Measurements from ENCODE around the gene C2orf49.
"Not testable (repeated sequence)": the region's sequence is repeated elsewhere in the genome, so short reads cannot be mapped to it uniquely, and the experiment has no call there.

C2orf49 gene

DNA sequence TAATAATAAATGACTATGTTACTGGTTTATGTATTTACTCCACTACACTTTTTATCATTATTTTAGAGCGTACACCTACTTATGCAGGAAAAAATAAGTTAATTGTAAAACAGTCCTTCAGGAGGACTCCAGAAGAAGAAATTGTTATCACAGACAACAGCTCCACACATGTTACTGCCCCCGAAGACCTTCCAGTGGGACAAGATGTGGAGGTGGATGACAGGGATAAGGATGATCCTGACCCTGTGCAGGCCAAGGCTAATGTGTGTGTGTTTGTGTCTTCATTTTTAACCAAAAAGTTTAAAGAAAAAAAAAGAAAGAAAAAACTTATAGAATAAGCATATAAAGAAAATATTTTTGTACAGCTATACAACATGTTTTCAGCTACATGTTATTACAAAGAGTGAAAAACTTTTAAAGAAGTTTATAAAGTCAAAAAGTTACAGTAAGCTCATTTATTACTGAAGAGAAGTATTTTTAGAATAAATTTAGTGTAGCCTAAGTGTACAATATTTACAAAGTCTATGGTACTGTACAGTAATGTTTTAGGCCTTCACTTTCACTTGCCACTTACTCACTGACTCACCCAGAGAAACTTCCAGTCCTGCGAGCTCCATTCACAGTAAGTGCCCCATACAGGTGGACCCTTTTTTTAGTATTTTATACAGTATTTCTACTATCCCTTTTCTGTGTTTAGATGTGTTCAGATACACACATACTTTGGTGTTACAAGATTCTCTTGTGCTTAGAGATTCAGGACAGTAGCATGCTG is 15.3 kb upstream of the C2orf49 start:
- no peak for DNase-seq (ENCODE audit: low spot score)

DNA sequence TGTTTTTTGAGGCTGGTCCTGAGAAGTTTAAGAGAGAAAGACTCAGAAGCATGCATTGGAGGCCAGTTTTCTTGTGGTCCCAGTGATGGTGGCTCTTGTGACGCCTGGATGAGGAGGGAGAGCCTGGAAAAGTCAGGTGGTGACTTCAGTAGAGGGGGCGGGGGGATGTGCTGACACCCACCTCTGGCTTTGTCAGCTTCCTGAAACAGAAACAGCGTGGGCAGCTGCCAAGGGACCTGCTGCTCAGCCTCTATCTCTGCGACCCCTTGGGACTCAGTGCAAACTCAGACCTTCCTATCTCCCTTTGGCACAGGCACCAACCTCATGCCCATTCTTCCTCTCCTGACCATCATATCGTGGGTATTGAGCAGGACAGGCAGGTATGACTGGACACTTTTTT is 14.2 kb upstream of the C2orf49 start:
- no peak for DNase-seq (ENCODE audit: low spot score)

DNA sequence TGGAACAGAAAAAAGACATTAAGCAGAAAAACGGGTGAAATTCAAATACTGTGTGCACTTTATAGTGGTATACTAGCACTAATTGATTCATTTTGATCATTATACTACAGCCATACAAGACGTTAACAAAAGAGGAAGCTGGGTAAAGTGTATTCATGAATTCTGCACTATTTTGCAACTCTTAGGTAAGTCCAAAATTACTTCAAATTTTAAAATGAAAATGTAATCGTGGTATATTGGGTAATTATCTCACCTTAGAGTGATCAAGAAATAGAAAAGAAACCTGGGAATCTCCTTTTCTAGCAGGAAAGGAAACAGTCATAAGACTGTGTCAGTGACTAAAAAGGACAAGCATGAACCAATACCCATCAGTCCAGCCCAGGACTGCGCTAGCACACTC is 13.2 kb upstream of the C2orf49 start:
- DNase-seq (ENCODE audit: low spot score): no peak

DNA sequence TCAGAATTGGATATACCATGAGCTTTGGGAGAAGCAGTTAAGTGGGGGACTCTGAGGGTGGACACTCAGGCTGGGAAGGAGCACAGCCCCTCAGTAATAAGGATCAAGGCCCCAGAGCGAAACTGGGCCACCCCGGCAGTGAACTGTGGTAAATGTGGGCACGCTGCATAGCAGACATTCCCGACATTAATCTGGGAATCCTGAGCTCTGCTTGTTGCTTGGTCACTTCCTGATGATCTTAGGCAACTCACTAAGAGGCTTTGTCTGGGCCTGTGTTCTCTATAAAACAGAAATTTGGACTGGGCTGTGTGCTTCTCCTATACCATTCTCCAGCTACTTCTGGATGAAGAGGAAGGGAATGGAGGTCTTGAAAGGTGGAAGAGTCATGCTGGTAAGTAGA is 12.6 kb upstream of the C2orf49 start:
- no peak for DNase-seq (ENCODE audit: low spot score)

DNA sequence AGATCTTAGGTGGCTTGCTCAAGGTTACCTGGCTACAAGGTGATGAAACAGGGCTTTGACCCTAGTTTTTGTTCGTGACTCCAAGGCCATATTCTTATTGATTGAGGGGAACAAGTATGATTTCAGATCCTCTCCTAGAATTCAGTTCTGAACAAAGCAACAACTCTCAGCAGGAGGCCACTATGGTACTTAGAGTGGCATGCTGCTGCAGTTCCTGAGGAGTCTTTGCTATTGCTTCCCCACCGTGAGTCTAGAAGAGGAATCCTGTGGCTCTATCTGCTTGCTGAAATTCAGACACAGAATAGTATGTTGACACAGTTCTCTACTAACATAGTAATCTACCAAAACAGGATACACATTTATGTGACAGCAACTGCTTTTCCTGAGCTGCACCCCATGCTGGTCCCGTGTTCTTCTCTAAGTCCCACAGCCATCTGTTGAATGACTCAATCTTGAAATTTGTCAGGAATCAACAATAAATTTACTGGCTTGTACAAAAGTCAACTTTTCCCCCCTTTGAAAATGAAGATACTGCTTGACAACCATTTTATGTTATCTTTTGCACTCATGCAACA is 11.9 kb upstream of the C2orf49 start:
- no peak for DNase-seq (ENCODE audit: low spot score)

DNA sequence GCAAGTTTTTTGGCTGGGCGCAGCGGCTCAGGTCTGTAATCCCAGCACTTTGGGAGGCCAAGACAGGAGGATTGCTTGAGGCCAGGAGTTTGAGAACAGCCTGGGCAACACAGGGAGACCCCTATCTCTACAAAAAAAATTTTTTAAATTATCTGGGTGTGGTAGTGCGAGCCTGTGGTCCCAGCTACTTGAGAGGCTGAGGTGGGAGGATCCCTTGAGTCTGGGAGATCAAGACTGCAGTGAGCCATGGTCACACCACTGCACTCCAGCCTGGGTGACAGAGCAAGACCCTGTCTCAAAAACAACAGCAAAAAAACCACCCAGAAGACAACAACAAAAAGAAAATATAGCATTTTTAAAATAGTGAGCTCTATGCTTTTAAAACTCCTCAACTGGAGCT is 10.1 kb upstream of the C2orf49 start:
- DNase-seq (ENCODE audit: low spot score): not testable (repeated sequence)

DNA sequence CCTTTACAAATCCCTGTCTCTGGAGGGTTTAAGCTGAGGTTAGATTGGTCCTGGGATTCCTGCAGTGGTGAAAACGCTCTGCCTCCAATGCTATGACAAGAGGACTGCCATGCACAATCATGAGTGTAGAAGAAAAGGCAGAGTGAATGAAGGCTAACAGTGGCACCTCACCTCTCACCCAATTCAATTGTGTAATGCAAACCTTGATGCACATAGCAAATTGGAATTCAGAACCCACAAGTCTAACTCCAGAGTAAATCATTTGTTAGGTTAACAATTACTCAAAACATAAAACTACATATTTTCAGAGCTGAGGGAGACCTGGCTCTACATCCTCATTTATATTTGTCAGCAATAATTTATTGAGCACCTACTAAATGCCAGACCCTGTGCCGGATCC is 9.7 kb upstream of the C2orf49 start:
- DNase-seq (ENCODE audit: low spot score): no peak

DNA sequence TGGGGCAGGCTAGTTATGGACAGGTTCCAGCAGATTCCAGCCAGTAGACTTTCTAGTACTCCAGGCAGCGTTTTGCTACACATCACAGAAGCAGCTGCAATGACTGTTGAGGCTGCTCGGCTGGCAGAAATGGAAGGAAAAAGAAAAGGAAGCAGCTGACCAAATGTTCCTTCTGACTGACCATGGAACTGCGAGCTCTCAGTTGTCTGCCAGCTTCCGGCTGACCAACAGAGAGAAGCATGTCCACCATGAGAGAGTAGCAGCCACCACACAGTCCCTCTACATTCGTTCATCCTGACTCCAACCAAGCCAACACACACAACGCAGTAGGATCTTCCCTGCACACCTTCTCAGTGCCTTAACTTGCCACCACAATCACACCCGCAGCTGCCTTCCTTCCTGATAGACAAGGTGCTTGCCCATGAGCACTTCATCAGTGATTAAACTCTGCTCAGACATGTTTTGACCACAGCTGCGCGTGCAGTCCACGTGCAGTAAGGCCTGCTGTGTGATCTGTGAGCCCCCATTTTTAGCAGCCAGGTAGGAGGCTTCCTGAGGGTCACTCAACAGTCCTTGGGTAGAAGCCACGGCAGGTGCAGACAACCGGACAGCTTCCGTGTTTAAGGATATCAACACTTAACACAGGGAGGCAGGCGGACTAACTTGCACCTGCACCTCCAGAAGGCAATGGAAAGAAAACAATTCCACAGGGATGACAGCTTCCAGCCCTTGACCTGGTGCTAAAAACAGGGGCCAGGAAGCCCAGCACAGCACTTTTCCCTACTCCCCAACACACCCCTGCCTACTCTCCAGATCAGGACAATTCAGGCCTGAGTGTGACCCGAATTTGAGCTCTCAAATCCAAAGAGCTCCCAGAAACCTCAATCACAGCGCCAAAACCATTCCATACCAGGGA is 8.8 kb upstream of the C2orf49 start:
- no peak for DNase-seq (ENCODE audit: low spot score)

DNA sequence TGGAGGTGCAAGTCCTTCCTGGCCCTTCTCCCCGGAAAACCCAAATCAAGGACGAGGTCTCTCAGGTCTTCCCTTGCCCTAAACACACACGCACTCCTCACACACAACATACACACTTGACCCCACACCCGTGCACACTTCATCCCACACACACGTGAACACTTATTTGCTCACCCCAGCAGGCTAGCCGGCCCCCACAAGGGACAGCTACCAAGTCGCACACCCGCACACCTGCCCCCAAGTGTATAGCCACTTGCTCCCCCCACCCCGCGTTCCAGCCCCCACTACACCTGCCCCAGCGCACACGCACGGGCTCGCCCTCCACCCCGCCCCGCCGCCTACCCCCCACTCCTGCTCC is 8.2 kb upstream of the C2orf49 start:
- peak; percentile 16 for DNase-seq (ENCODE audit: low spot score)

DNA sequence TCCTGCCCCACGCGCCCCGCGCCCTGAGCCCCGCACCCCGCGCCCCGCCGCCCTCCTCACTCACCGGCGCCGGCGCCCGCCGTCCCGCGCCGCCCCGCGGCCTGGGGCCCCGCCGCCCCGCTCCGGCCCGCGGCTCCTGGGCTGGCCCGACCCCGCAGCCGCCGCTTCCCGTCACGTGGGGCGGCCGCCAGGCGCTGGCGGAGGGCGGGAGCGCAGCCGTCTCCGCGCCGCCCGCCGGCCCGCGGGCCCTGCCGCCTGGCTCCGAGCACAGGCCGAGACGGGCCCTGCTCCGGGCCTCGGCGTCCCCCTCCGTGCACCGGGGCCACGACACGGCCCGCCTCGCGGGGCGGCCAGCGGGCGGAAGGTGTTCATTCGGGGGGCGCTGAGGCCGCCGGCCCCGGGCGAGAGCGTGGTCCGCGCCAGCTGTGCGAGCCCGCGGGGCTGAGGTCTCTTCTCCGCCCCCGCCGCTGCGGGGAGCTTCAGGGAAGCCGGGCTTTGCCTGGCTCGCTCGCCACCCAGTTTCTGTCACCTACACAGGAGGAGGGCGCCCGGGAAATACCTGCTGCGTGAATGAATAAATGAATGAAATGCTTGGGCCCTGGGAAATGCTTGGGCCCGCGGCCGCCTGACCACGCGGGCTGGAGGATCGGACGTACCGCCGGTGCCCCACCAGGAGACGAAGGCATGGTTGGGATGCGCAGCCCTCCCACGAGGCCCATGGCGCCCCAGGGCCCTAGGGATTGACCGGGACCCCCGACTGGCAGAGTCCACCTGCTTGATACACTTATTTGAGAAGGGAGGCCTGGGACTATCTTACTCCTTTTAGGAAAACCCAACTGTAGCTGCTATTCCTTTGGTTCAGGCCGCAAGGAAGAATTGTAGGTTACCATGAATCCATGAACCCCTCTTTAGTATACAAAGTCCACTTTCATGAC is 7.5 kb upstream of the C2orf49 start, which contains the start of gene TGFBRAP1:
Gene TGFBRAP1, minus strand, starts transcription at position 175 of the 935 bp plus-strand sequence. CDS start 21,434 bp downstream, outside the sequence.
- peak; percentile 58 for DNase-seq (ENCODE audit: low spot score)

DNA sequence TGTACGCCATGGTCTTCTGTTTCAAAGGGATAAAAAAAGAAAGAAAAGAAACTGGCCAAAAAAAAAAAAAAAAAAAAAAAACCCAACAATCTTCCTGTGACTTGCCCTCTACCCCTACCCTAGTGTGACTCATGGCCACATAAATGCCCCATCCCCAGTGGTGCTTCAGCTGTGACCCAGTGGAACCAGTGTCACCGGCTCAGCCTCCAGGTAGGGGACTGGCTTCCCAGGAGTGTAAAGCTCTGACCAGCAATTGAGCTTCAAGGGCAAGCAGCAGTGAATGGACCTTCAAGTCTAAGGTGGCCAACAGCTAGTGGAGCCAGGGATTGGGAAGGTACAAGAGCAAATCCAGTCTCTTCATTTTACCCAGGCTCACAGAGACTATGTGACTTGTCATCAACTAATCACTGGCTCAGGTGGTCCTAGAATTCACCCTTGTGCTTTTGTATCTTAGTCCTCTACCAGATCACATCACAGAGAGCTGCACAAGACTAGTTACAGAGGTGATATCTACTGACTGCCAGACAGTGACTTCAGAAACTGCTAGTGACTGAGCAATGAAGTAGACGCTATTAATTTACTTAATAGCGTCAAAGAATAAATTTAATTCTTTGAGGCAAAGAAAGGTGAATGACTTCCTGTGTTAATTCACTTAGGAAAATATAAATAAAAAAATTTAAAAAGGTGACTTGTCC is 6.5 kb upstream of the C2orf49 start:
- no peak for DNase-seq (ENCODE audit: low spot score)

DNA sequence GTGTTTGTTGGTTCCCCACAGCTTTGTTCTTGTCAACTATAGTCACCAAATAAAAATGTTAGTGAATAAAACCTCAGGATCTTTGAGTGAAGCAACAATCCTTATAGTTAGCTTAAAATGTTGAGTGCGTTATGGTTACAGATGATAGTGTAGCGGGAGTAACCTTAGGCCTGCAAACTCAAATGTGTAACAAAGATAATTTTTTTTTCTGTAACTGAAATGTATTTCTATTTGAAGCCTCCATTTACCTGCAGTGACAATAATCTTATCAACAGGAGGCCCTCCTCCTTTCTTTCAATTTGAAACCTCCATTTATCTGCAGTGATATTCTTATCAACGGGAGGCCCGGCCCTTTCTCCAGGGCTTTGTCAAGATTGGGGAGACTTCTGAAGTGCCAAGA is 3.1 kb upstream of the C2orf49 start:
- no peak for DNase-seq (ENCODE audit: low spot score)

DNA sequence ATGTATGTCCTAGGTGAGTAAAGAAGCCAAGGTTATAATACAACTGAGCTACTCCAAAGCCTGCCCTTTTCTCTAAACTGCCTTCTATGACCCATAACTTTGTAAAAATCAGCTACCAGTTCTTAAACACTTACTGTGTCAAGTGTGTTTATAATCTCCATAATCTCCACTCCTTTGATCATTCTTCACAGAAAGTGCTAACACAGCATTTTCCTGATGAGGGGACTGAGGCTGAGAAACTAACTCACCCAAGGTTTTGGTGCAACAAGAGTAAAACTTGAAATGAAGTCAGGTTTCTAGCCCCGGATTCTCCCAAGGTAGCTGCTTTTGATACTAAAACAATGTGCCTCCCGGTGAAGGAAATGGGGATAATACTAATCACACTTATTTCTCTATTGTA is 1.9 kb upstream of the C2orf49 start:
- DNase-seq (ENCODE audit: low spot score): no peak

DNA sequence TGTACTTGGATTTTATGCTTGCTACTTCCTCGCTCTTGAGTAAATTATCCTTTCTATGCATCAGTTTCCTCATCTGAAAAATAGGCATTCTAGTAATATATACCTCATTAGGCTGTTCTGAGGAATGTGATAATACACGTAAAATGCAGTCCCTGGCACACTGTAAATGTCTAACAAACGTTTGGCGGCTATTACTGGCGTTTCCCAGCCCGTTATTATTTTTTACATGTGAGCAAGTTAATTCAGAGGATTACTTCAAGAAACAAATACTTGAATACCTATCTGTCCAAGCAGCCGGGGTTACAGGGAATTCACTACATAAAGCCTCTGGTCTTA is 586 bp upstream of the C2orf49 start:
- no peak for DNase-seq (ENCODE audit: low spot score)

DNA sequence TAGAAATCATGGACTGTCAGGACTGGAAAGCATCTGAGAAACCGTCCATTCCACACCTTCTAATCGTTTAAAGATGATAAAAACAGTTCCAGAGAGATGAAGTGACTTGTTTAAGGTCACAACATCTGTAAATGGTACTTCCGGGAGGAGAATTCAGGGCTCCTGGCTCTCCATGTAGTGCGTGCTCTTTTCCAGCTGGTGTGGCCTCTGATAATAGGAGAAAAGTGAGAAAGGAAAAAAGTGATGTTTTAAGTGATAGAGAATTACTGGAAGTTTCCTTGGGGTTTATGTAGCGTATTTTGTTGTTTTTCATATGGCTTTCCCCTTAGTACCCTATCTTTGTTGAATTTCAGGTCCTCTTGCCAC is 663 bp downstream of the C2orf49 start:
- peak; percentile 24 for DNase-seq (ENCODE audit: low spot score)

DNA sequence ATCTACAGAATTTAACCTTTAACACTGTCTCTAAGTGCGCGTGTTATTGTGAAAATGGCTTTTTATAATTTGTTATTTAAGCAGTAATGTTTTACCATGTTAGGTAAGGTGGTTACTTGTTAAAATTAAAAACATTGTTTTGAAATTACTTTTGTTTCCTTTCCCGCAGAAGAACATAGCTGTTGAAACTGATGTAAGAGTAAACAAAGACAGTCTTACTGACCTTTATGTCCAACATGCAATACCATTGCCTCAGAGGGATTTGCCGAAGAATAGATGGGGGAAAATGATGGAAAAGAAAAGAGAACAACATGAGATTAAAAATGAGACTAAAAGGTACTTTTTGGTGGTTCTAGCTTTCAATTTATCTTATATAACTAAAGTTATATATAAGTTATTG is 2.1 kb downstream of the C2orf49 start:
- no peak for DNase-seq (ENCODE audit: low spot score)

DNA sequence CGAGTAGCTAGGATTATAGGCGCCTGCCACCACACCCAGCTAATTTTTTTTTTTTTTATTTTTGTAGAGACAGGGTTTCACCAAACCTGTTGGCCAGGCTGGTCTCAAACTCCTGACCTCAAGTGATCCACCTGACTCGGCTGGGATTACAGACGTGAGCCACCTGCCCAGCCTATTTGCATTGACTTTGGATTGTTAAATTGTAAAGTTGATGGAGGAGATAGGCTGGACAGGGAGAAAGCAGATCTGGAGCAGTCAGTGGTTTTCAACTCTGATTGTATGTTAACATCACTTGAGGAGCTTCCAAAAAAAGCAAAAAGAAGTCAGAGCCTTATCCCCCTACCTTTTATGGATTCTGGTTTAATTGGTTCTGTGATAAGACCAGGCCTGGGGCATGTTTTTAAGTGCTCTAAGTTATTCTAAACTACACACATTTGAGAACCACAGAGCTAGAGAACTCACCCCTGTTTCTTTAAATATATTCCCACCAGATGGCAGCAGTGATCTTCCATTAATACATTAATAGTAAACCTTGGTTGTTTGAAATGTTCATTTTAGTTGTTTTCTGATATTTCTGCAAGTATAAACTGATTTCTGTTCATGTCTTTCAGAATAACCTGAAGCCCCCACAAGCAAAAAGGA is 7.5 kb downstream of the C2orf49 start:
- DNase-seq (ENCODE audit: low spot score): peak; percentile 70

DNA sequence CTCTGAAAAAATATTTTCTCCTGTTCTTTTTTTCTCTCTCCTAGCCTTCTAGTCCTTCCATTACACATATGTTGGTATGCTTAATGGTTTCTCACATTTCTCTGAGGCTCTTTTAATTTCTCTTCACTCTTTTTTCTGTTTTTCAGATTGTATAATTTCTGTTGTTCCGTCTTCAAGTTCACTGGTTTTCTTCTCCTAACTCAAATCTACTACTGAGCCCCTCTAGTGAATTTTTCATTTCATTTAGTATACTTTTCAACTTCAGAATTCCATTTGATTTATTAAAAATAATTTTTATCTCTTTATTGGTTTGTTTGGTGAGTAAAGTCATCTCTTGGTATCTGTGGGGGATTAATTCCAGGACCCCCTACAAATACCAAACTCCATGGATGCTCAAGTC is 19.8 kb downstream of the C2orf49 start:
- DNase-seq (ENCODE audit: low spot score): no peak

DNA sequence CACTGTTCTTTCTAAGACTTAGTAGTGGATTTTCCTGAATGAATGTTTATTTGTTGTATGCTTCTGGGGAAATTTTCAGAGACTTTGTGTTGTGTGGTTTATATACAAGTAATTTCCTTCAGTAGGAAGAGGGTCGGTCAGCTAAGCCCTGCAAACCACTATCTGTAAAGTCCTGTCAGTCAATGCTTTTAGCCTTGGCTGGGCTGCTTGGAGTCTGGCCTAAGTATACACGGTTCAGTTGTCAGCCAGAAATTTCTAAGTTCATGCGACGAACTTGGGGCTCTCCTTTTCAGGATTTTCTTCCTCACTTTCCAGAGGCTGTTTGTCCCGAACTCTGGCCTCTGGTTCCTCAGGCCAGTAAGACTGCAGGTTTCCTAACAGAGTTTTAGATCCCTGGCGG is 21.3 kb downstream of the C2orf49 start:
- DNase-seq (ENCODE audit: low spot score): no peak

DNA sequence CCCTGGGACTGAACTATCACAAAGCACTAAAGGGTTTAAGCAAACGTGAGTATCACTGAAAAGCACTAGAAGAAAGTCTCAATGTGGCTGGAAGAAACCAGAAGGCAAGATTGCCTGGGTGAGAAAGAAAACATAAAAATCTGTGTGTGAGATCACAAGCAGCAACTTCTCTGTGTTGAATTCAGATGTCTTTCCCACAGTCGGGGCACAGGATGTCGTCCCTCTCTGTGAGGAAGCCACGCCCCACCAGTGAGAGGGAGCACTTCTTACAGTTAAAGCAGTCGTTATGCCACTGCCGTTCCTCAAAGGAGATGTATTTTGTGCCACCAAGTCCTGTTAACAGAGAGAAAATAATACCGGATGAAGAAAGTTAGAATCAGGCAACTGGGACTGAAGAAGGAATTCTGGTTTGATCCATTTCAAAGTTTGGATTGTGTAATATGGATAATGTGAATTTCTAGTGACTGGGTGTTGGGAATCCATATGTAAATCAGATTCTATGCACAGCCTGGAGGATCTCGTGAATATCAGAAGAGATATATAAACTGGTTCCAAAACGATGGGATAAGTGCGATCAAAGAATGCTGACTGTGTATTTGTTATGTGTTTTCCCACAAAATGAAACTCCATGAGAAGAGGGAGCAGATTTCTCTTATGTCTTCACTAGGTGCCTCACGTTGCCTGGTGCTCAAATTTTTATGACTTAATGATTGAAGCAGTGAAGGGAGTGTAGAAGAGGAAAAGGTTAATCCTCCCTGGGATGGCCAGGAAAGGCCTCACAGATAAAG is 24.0 kb downstream of the C2orf49 start:
- DNase-seq (ENCODE audit: low spot score): no peak
